ACC112 (cell line): ENCODE data around the gene CEP112.

Source experiments
- H2AFZ ChIP-seq: fragments of 200-600 bp; sonication (generic); one replicate; pipeline ENCODE4 v1.6.0; 2017; ENCODE audit warnings: antibody characterized with exemption, low read length; ENCODE audit not compliant: unreplicated experiment
- H3K27ac ChIP-seq: fragments of 200-600 bp; sonication (generic); 2 replicates; pipeline ENCODE4 v1.5.1; 2014; ENCODE audit warnings: low read depth, mild to moderate bottlenecking, antibody characterized with exemption, low read length, moderate library complexity
- H3K27me3 ChIP-seq: fragments of 200-600 bp; sonication (generic); 2 replicates; pipeline ENCODE4 v1.6.1; 2014; ENCODE audit warnings: mild to moderate bottlenecking, antibody characterized with exemption, low read length, moderate library complexity, mixed read lengths; ENCODE audit not compliant: insufficient read depth
- H3K36me3 ChIP-seq: fragments of 200-600 bp; sonication (generic); 2 replicates; pipeline ENCODE4 v1.6.1; 2016; ENCODE audit warnings: mild to moderate bottlenecking, antibody characterized with exemption, low read length, moderate library complexity, mixed read lengths; ENCODE audit not compliant: insufficient read depth
- H3K4me1 ChIP-seq: fragments of 200-600 bp; sonication (generic); one replicate; pipeline ENCODE4 v1.6.1; 2016; ENCODE audit warnings: low read length, mixed read lengths; ENCODE audit not compliant: insufficient read depth, unreplicated experiment, control insufficient read depth
- H3K4me3 ChIP-seq: fragments of 200-600 bp; sonication (generic); 2 replicates; pipeline ENCODE4 v1.5.1; 2014; ENCODE audit warnings: mild to moderate bottlenecking, low read depth, low read length
- H3K79me2 ChIP-seq: fragments of 200-600 bp; sonication (generic); one replicate; pipeline ENCODE4 v1.6.0; 2016; ENCODE audit warnings: low read length; ENCODE audit not compliant: control insufficient read depth, unreplicated experiment, insufficient read depth

Gene CEP112

GRCh38 chr17:65617496-65617895 lies 574.4 kb downstream of the CEP112 start:
- H3K4me3 ChIP-seq, result no peak overlapping the region
- no peaks in the 10 kb centered on the region for H3K79me2 ChIP-seq
- no peak overlapping the region for H2AFZ ChIP-seq
- no peak overlapping the region for H3K27ac ChIP-seq
- no peaks in the 10 kb centered on the region for H3K27me3 ChIP-seq
- no peaks in the 10 kb centered on the region for H3K36me3 ChIP-seq
- no peaks in the 10 kb centered on the region for H3K4me1 ChIP-seq

GRCh38 chr17:65609749-65610148 lies 582.2 kb downstream of the CEP112 start:
- H3K4me3 ChIP-seq, result no peak overlapping the region
- no peak overlapping the region for H3K27ac ChIP-seq
- no peaks in the 10 kb centered on the region for H3K4me1 ChIP-seq
- no peaks in the 10 kb centered on the region for H3K27me3 ChIP-seq
- H2AFZ ChIP-seq, result no peak overlapping the region
- no peaks in the 10 kb centered on the region for H3K36me3 ChIP-seq
- no peaks in the 10 kb centered on the region for H3K79me2 ChIP-seq

- Histone ChIP-seq H3K79me2 (no peaks in the 10 kb centered on the region), H2AFZ (no peak overlapping the region), H3K27ac (no peak overlapping the region), H3K4me3 (no peak overlapping the region), H3K27me3 (no peaks in the 10 kb centered on the region), H3K4me1 (no peaks in the 10 kb centered on the region), H3K36me3 (no peaks in the 10 kb centered on the region)
Measured at GRCh38 chr17:65609286-65609685, 582.6 kb downstream of the CEP112 start.

GRCh38 chr17:65604070-65604469 lies 587.9 kb downstream of the CEP112 start:
- no peak overlapping the region for H3K27ac ChIP-seq
- H3K79me2 ChIP-seq, result no peaks in the 10 kb centered on the region
- peaks cover 3% of the 10 kb centered on the region; the same call in 1 of the 2 replicates for H3K27me3 ChIP-seq
- H3K4me3 ChIP-seq, result no peak overlapping the region
- no peaks in the 10 kb centered on the region for H3K36me3 ChIP-seq
- H3K4me1 ChIP-seq, result no peaks in the 10 kb centered on the region
- H2AFZ ChIP-seq, result no peak overlapping the region

- Histone ChIP-seq H3K4me3 (no peak overlapping the region), H3K27me3 (peaks cover 3% of the 10 kb centered on the region; the same call in 1 of the 2 replicates), H2AFZ (no peak overlapping the region), H3K79me2 (no peaks in the 10 kb centered on the region), H3K27ac (no peak overlapping the region), H3K4me1 (no peaks in the 10 kb centered on the region), H3K36me3 (no peaks in the 10 kb centered on the region)
Measured at GRCh38 chr17:65601881-65602280, 590.1 kb downstream of the CEP112 start.

- peaks cover 3% of the 10 kb centered on the region; the same call in 1 of the 2 replicates for H3K27me3 ChIP-seq
- no peaks in the 10 kb centered on the region for H3K36me3 ChIP-seq
- no peak overlapping the region for H3K4me3 ChIP-seq
- no peaks in the 10 kb centered on the region for H3K4me1 ChIP-seq
- no peak overlapping the region for H2AFZ ChIP-seq
- no peak overlapping the region for H3K27ac ChIP-seq
- no peaks in the 10 kb centered on the region for H3K79me2 ChIP-seq
Measured at GRCh38 chr17:65601145-65601544, 590.8 kb downstream of the CEP112 start.

GRCh38 chr17:65600518-65600917 lies 591.4 kb downstream of the CEP112 start:
- Histone ChIP-seq H3K4me3 (no peak overlapping the region), H3K36me3 (no peaks in the 10 kb centered on the region), H3K79me2 (no peaks in the 10 kb centered on the region), H3K4me1 (no peaks in the 10 kb centered on the region), H2AFZ (no peak overlapping the region), H3K27me3 (peaks cover 3% of the 10 kb centered on the region; the same call in 1 of the 2 replicates), H3K27ac (no peak overlapping the region)

GRCh38 chr17:65599650-65600049 lies 592.3 kb downstream of the CEP112 start:
- Histone ChIP-seq H3K27me3 (peaks cover 3% of the 10 kb centered on the region; the same call in 1 of the 2 replicates), H3K4me1 (no peaks in the 10 kb centered on the region), H3K36me3 (no peaks in the 10 kb centered on the region), H2AFZ (no peak overlapping the region), H3K4me3 (no peak overlapping the region), H3K79me2 (no peaks in the 10 kb centered on the region), H3K27ac (no peak overlapping the region)

- H3K27ac ChIP-seq, result no peak overlapping the region
- no peaks in the 10 kb centered on the region for H3K79me2 ChIP-seq
- no peak overlapping the region for H2AFZ ChIP-seq
- no peaks in the 10 kb centered on the region for H3K36me3 ChIP-seq
- H3K27me3 ChIP-seq, result peaks cover 3% of the 10 kb centered on the region; the same call in 1 of the 2 replicates
- H3K4me1 ChIP-seq, result no peaks in the 10 kb centered on the region
- no peak overlapping the region for H3K4me3 ChIP-seq
Measured at GRCh38 chr17:65598746-65599145, 593.2 kb downstream of the CEP112 start.

- Histone ChIP-seq H3K79me2 (no peaks in the 10 kb centered on the region), H3K4me3 (no peak overlapping the region), H3K27ac (no peak overlapping the region), H3K4me1 (no peaks in the 10 kb centered on the region), H2AFZ (no peak overlapping the region), H3K27me3 (no peaks in the 10 kb centered on the region), H3K36me3 (no peaks in the 10 kb centered on the region)
Measured at GRCh38 chr17:65595071-65595656, 596.8 kb downstream of the CEP112 start.
